ENCODE results near the gene AK6.
A peak's percentile ranks its signal among the peaks of the same experiment; 100 is the strongest.
"Not testable (repeated sequence)": the region's sequence is repeated elsewhere in the genome, so short reads cannot be mapped to it uniquely, and the experiment has no call there.

Gene AK6

GRCh38 chr5:69369340-69370121, at the start of gene AK6, which contains the start of the genes RAD17 and TAF9:
Gene AK6, minus strand, starts transcription at chr5:69369520. Its CDS starts 30 bp downstream, at chr5:69369490.
Gene RAD17, plus strand, starts transcription at chr5:69369818. Its CDS starts 2,391 bp downstream, at chr5:69372209.
Gene TAF9, minus strand, starts transcription at chr5:69369520. Its CDS starts 3,783 bp downstream, at chr5:69365737.
- DNase-seq, result peak; percentile 90

GRCh38 chr5:69418554-69418953, 49.2 kb upstream of the AK6 start:
- no peak for DNase-seq

- DNase-seq, result no peak
Measured at GRCh38 chr5:69416699-69417098, 47.4 kb upstream of the AK6 start.

- no peak for DNase-seq
Measured at GRCh38 chr5:69416180-69416579, 46.9 kb upstream of the AK6 start.

- DNase-seq, result no peak
Measured at GRCh38 chr5:69415584-69415958, 46.3 kb upstream of the AK6 start.

GRCh38 chr5:69414885-69415583, 45.7 kb upstream of the AK6 start, which contains the start of gene MARVELD2:
Gene MARVELD2, plus strand, starts transcription at chr5:69415116. Its CDS starts 4,270 bp downstream, at chr5:69419386.
- DNase-seq, result peak; percentile 28

GRCh38 chr5:69404659-69405330, 35.5 kb upstream of the AK6 start:
- no peak for DNase-seq

GRCh38 chr5:69378376-69378775, 9.1 kb upstream of the AK6 start:
- DNase-seq, result no peak

GRCh38 chr5:69374911-69375446, 5.7 kb upstream of the AK6 start:
- no peak for DNase-seq

GRCh38 chr5:69372394-69372793, 3.1 kb upstream of the AK6 start:
- no peak for DNase-seq

- not testable (repeated sequence) for DNase-seq
Measured at GRCh38 chr5:69370335-69370734, 1.0 kb upstream of the AK6 start.

GRCh38 chr5:69368458-69369339, 621 bp downstream of the AK6 start:
- no peak for DNase-seq

GRCh38 chr5:69367697-69368279, 1.5 kb downstream of the AK6 start:
- no peak for DNase-seq

GRCh38 chr5:69364850-69365249, 4.5 kb downstream of the AK6 start:
- no peak for DNase-seq

- DNase-seq, result peak; percentile 6
Measured at GRCh38 chr5:69364414-69364813, 4.9 kb downstream of the AK6 start.

- DNase-seq, result no peak
Measured at GRCh38 chr5:69360442-69360841, 8.9 kb downstream of the AK6 start.

GRCh38 chr5:69359699-69360098, 9.6 kb downstream of the AK6 start:
- DNase-seq, result no peak

- DNase-seq, result no peak
Measured at GRCh38 chr5:69350664-69351063, 18.7 kb downstream of the AK6 start.

GRCh38 chr5:69343083-69343482, 26.2 kb downstream of the AK6 start:
- DNase-seq, result no peak

- DNase-seq, result no peak
Measured at GRCh38 chr5:69341520-69342161, 27.7 kb downstream of the AK6 start.

GRCh38 chr5:69335341-69335935, 33.9 kb downstream of the AK6 start:
- DNase-seq, result no peak

All from fibroblast of skin of right quadriceps (primary cell).